SK-N-MC (cell line): ENCODE measurements around the gene TYK2.
A peak's percentile ranks its signal among the peaks of the same experiment; 100 is the strongest.

ENCODE experiments used
- EZH2 ChIP-seq: fragments of 200-600 bp; sonication (generic); IDR thresholded peaks from one replicate; pipeline ENCODE4 v1.6.1; 2017; ENCODE audit warnings: antibody characterized with exemption
- POLR2AphosphoS5 ChIP-seq: IDR thresholded peaks from 2 replicates; pipeline ENCODE4 v1.6.1; 2012; ENCODE audit warnings: mild to moderate bottlenecking, low read depth, low read length, borderline replicate concordance

DNA sequence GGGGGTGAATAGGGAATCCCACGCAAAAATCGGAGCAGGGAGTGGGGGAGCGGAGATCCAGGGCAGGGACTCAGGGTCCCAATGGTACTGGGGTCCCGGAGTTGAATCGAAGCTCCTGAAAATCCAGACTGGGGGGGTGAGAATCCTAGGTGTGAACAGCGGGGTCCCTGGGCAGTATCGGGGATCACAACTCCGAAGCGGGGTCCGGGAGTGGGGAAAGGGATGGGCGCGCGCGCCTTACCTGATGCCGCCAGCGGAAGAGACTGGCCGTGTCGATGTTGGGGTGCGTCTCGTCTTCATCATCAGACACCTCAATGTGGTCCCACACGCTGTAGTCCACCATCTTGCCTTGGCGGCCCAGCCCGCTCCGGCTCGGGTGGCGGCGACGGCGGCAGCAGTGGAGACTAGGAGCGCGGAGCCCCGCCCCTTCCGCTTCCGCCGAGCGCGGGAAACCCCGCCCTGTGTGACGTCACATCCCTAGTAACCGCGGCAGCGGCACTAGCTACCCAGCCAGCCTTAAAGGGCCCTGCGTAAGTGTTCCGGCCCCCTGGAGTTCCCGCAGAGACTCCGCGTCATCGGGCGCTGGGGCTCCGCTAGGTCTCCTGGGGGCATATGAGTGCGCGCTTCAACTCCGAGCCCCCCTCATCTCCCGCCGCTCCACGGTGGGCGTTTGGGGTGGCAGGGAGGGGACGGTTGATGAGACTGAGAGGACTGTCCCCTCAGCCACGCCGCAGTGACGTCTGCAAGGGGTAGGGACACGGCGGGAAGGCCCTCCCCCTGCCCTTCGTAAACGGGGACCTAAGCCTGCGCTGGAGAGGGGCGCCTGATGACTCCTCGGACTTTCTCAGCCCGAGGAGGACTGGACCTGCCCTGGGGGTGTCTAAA, 23.0 kb upstream of the TYK2 start, which contains the start of gene CDC37:
- TF ChIP-seq POLR2AphosphoS5: peak; percentile 96
- TF ChIP-seq EZH2: no peak
